DMS53 treated with DMSO at 0.1 percent for 48 hours (cell line): ENCODE data around the gene GLUL.
A peak's percentile ranks its signal among the peaks of the same experiment; 100 is the strongest.
"Not testable (repeated sequence)": the region's sequence is repeated elsewhere in the genome, so short reads cannot be mapped to it uniquely, and the experiment has no call there.

ENCODE experiments used
- DNase-seq: peaks from one replicate; lab custom pipeline; 2025; ENCODE audit not compliant: unreplicated experiment; lab: John Stamatoyannopoulos, UW

The GLUL gene

DNA sequence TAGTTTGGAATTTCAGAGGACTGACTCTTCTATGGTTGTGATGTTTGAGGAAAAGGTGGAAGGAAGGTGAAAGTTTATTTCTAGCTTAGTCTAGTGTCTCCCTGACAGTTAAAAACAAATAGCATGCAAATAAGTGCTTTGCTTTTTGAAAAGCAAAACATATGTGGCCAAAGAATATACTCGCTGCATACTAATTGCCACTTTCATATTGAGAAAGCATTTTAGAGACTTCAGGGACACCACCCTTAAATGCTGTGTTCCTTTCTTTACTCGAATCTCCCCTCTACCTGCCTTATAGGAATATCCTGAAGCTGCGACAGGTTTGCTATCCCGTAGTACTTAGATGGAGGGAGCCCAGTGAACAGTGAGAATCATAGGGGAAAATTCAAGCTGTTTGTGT lies 23.2 kb downstream of the GLUL start:
- no peak for DNase-seq

- DNase-seq, result no peak
Measured at GRCh38 chr1:182367926-182368325, 23.7 kb downstream of the GLUL start.

DNA sequence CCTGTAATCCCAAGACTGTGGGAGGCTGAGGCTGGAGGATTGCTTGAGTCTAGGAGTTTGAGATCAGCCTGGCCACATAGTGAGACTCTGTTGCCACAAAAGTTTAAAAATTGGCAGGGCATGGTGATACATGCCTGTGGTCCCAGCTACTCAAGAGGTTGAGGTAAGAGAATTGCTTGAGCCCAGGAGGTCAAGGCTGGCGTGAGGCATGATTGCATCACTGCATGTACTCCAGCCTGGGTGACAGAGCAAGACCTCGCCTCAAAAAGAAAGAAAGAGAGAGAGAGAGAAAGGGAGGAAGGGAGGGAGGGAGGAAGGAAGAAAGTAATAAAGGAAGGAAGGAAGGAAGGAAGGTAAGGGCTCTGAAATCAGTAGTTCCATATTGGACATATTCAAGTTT lies 25.0 kb downstream of the GLUL start:
- DNase-seq, result no peak

- no peak for DNase-seq
Measured at GRCh38 chr1:182359645-182360044, 31.9 kb downstream of the GLUL start.

GRCh38 chr1:182357913-182358312 lies 33.7 kb downstream of the GLUL start:
- no peak for DNase-seq

GRCh38 chr1:182357171-182357570 lies 34.4 kb downstream of the GLUL start:
- DNase-seq, result no peak

DNA sequence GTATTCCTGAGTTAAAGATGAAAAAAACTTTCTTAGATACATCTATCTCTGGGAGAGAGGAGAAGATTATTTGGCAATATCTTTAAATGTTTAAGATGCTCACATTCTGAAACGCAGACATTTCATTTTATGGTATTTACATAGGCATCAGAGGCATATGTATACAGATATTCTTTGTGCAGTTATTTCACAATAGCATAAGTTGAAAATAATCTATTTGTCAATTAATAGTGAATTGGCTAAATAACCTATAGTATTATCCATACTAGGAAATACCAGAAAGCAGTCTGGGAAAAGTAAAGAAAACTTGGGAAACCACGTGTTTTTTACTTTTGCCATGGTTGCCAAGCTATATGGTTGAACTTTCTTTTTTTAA lies 35.9 kb downstream of the GLUL start:
- DNase-seq, result no peak

DNA sequence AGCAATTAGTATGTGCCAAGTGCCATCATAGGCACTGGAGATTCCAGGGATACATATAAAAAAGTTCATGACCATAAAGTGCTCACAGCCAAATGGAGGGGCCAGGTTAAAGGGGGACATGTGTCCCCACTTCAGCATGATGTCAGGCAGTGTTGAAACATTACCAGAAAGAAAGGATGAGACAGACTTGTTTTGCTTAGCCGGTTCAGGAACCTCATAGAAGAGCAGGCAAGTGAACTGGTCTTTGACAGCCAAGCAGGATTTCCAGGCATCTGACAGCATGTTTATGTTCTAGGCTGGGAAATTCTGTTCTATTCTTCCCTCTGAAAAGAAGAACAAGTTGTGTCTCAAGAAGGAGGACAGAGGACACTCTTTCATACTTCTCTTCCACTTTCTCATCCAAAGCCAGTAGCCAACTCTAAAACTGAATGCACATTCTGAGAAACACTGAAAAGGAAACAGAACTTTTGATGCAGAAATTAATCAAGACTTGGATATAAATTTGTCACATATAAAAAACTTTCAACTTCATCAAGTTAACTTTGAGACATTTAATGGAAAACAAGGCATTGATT lies 39.7 kb downstream of the GLUL start:
- no peak for DNase-seq

GRCh38 chr1:182350839-182351238 lies 40.8 kb downstream of the GLUL start:
- no peak for DNase-seq

DNA sequence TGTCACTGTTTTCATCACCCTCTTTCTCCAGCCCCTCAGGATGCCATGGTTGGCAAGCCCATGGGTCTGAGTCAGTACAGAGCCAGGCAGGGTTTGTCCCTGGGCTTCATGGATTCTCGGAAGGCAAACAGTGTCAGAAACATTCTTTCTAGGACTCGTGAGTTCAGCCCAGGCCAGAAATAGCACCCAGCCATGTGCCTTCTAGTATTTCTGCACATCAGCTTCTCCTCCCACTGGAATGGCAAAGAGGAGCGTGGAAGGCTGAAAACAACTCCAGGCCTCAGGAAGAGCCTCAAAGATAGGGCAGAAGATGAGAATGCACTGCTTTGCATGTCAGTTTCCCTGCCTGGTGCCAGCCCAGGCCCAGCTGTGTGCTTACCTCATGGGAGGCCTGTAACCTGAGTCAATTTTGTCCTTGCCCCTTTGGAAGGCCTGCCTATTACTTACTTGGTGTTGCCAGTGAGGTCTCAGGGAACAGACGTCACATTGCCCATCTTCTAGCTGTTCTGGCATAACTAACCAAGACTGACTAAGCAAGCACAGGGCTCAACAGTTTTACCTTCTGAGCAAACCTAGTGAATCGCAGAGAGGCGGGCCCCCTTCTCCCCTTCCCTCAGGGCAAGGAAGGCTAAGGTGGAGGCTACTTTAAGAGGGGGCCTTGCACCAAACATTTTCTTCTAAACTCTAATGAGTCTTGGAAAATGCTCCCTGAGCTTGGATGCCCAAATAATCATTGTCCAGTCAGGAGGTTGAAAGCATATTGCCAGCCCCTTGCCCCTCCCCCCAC lies 42.4 kb downstream of the GLUL start:
- DNase-seq, result no peak

GRCh38 chr1:182347019-182347418 lies 44.6 kb downstream of the GLUL start:
- no peak for DNase-seq

DNA sequence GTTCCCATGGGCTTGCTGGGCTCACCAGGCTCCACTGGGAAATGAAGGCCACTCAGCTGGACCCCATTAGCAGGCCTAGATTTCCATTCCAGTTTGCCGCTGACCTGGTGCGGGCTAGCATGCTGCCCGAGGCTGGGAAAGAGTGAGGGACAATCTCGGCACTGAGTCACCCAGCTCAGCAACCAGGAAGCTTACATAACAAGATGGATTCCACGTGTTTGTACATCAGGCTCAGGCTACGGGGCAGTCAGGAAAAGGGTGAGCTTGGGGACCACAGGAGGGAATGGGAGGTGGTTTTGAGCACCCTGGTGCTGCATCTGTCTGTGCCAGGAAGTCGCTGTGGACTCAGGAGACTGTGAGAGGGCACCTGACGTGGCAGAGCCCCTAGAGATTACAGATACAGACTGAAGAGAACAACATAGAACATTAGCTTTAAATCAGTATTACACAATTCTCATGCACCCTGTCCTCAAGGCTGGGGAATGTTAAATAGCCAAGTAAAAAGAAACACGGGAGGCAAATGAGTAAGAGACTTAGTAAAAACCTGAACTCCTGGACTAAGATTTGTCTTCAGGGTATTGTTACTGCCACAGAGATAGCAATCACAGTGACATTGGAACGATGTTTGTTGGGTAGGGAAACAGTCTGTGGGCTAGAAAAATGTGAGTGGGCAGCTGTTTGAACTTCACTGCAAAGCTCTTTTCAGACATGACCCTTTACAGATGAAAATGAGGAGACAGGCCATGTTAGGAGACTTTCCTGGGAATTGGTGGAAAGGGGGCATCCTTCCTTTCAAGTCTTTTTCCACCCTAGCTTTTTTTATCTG lies 51.1 kb downstream of the GLUL start:
- DNase-seq, result no peak

DNA sequence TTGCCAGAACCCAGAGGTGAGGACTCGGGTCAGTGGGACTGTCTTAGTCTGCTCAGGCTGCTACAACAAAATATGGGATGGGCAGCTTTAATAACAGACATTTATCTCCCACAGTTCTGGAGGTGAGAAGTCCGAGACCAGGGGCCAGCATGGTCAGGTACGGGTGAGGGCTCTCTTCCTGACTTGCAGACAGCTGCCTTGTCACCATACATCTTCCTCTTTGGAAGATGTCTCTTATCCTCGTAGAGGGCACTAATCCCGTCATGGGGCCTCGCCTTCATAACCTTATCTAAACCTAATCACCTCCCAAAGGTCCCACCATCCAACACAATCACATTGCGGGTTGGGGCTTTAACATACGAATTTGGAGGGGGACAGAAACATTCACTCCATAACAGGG lies 51.9 kb downstream of the GLUL start:
- no peak for DNase-seq

DNA sequence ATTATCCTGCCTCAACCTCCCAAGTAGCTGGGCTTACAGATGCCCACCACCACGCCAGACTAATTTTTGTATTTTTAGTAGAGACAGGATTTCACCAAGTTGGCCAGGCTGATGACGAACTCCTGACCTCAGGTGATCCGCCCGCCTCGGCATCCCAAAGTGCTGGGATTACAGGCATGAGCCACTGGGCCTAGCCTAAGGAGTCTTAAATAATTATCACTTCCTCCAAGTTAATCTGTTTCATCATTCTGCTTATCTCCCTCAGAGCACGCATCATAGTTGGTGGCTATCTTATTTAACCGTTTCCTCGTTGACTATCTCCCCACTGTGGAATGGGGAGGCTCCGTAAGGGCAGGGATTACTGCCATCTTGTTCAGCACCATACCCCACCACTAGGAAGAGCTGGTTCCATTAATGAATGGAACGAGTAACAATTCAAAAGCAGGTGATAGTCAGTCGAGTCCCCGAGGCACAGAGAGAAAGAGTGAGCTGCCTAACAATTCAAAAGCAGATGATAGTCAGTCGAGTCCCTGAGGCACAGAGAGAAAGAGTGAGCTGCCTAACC lies 52.7 kb downstream of the GLUL start:
- DNase-seq, result no peak

DNA sequence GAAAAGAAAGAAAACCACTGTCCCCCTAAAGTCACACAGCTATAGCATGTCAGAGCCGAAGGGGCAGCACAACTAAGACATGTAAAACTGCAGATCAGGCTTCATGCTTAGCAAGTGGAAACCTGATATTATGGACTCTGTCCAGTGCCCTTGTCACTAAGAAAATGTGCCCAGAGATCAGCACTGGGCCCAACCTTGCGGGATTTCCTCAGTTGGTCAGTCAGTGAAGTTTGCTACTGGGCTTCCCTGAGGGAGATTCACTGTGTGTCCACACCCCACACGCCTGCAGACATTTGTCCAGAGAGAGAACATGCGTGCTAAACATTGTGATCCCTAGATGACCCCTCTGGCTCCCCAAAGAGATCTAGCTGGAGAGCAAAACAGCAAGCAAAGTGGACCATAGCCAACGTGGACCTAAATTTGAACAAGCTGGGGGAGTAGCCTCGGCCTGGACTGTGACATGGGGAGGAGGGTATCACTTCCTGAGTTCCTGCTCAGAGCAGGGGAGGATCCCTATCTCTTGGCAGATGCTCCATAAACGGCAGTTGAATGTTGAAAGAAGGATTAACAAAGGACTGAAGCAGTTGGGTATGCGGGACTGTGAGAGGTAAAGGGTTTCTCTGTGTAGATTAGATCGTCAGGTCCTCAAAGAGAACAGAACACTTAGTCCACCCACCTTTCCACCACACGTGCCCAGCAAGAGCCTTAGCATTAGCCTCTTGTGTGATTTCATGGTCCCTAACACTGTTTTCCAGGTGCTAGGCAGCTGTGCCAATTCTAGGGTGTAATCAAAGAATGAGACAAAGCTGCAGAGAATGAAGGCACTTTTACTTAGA lies 53.6 kb downstream of the GLUL start:
- peak; percentile 81 for DNase-seq

- DNase-seq, result no peak
Measured at GRCh38 chr1:182335771-182336566, 55.6 kb downstream of the GLUL start.

DNA sequence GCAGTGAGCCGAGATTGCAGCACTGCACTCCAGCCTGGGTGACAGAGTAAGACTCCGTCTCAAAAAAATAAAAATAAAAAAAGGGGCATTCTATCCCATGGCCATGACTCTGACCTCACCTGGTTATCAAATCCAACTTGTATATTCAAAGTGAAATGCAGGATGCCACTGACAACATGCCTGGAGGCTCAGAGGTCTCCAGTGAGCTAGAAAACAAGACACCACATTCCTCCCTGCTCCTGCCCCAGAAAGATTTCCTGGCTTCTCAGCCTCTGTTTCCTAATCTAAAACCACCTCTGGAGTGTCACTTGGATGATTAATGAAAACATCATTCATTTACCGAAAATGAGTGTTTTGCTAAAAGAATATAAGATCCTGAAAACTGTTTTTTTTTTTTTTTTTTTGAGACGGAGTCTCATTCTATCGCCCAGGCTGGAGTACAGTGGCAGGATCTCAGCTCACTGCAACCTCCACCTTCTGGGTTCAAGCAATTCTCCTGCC lies 58.5 kb downstream of the GLUL start:
- not testable (repeated sequence) for DNase-seq

- DNase-seq, result no peak
Measured at GRCh38 chr1:182332261-182333060, 59.1 kb downstream of the GLUL start.
